ENCODE data around the gene INSC.

INSC gene

GRCh38 chr11:15228331-15228849, 113.7 kb downstream of the INSC start:
- DNase-seq: no peak

- DNase-seq: no peak
Observed at GRCh38 chr11:15229069-15229468, 114.3 kb downstream of the INSC start.

- no peak for DNase-seq
Observed at GRCh38 chr11:15232496-15232895, 117.8 kb downstream of the INSC start.

GRCh38 chr11:15233371-15234165, 118.8 kb downstream of the INSC start:
- DNase-seq: no peak

GRCh38 chr11:15234796-15235195, 120.1 kb downstream of the INSC start:
- DNase-seq: no peak

- no peak for DNase-seq
Observed at GRCh38 chr11:15236559-15236958, 121.8 kb downstream of the INSC start.

- DNase-seq: no peak
Observed at GRCh38 chr11:15238856-15239255, 124.1 kb downstream of the INSC start.

- DNase-seq: no peak
Observed at GRCh38 chr11:15248749-15249148, 134.0 kb downstream of the INSC start.

GRCh38 chr11:15258433-15259165, 143.9 kb downstream of the INSC start:
- no peak for DNase-seq

GRCh38 chr11:15266999-15267398, 152.3 kb downstream of the INSC start:
- no peak for DNase-seq

- no peak for DNase-seq
Observed at GRCh38 chr11:15268598-15268997, 153.9 kb downstream of the INSC start.

- no peak for DNase-seq
Observed at GRCh38 chr11:15275141-15275540, 160.4 kb downstream of the INSC start.

GRCh38 chr11:15276621-15277020, 161.9 kb downstream of the INSC start:
- no peak for DNase-seq

- DNase-seq: no peak
Observed at GRCh38 chr11:15278128-15278527, 163.4 kb downstream of the INSC start.

GRCh38 chr11:15280393-15280792, 165.7 kb downstream of the INSC start:
- DNase-seq: no peak

GRCh38 chr11:15282754-15283153, 168.0 kb downstream of the INSC start:
- no peak for DNase-seq

GRCh38 chr11:15286465-15286864, 171.7 kb downstream of the INSC start:
- DNase-seq: no peak

- no peak for DNase-seq
Observed at GRCh38 chr11:15288863-15289262, 174.1 kb downstream of the INSC start.

GRCh38 chr11:15289723-15290122, 175.0 kb downstream of the INSC start:
- DNase-seq: no peak

GRCh38 chr11:15291885-15292284, 177.2 kb downstream of the INSC start:
- DNase-seq: no peak

GRCh38 chr11:15293975-15294620, 179.4 kb downstream of the INSC start:
- DNase-seq: no peak

GRCh38 chr11:15295695-15296094, 181.0 kb downstream of the INSC start:
- DNase-seq: no peak
